Coronary artery (tissue), 2 donors: ENCODE data around the gene LRRC56.

Experiments
- DNase-seq: peaks from one replicate; pipeline ENCODE4 v3.0.0-alpha.2; 2017; ENCODE audit warnings: low spot score
- H3K27ac ChIP-seq, 2 donors: fragments of 200-600 bp; sonication (generic); one replicate each; pipeline ENCODE4 v1.5.1; 2016 to 2019
- H3K4me3 ChIP-seq: fragments of 200-600 bp; sonication (generic); 2 replicates; pipeline ENCODE4 v1.5.1; 2016; ENCODE audit warnings: mild to moderate bottlenecking, moderate library complexity
- CTCF ChIP-seq: fragments of 200-600 bp; sonication (generic); IDR thresholded peaks from one replicate; pipeline ENCODE4 v1.5.1; 2019; ENCODE audit warnings: antibody characterized with exemption

LRRC56 gene

GRCh38 chr11:553988-554340 is 16.6 kb downstream of the LRRC56 start:
- TF ChIP-seq CTCF: no peak
- DNase-seq: no peak
- no peak overlapping the region for H3K27ac ChIP-seq
- H3K4me3 ChIP-seq: no peak overlapping the region

GRCh38 chr11:554428-555226 is 17.3 kb downstream of the LRRC56 start:
- DNase-seq: no peak
- TF ChIP-seq CTCF: peak; percentile 50
- Histone ChIP-seq H3K27ac (no peak overlapping the region), H3K4me3 (peak overlapping the region; percentile 65)

GRCh38 chr11:555227-555779 is 18.0 kb downstream of the LRRC56 start:
- Histone ChIP-seq H3K27ac (no peak overlapping the region), H3K4me3 (peak overlapping the region; percentile 65)
- peak; percentile 6 for TF ChIP-seq CTCF
- no peak for DNase-seq

GRCh38 chr11:555780-556661 is 18.7 kb downstream of the LRRC56 start:
- DNase-seq: no peak
- no peak overlapping the region for H3K27ac ChIP-seq
- TF ChIP-seq CTCF: no peak
- peak overlapping the region; percentile 65 for H3K4me3 ChIP-seq

GRCh38 chr11:556662-557256 is 19.4 kb downstream of the LRRC56 start:
- H3K4me3 ChIP-seq: no peak overlapping the region
- no peak for TF ChIP-seq CTCF
- no peak for DNase-seq

GRCh38 chr11:557328-558132 is 20.2 kb downstream of the LRRC56 start:
- H3K4me3 ChIP-seq: no peak overlapping the region
- TF ChIP-seq CTCF: no peak
- no peak overlapping the region for H3K27ac ChIP-seq
- no peak for DNase-seq

More at GRCh38 chr11:556662-557256, 19.4 kb downstream of the LRRC56 start:
- no peak overlapping the region for H3K27ac ChIP-seq
